CD14-positive monocyte (primary cell): ENCODE results near the gene IL15. TPM values are rescaled to one million over a fixed set of nuclear protein-coding genes. Genes with fewer than 3 reads are reported as not detected.
"Not testable (repeated sequence)": the region's sequence is repeated elsewhere in the genome, so short reads cannot be mapped to it uniquely, and the experiment has no call there.

ENCODE experiments used
- DNase-seq, 3 donors: peaks; one replicate each; pipeline ENCODE4 v3.0.0-alpha.2; 2011 to 2022
- H2AFZ ChIP-seq: 2 replicates; pipeline ENCODE4 v1.6.0; 2012; ENCODE audit warnings: mild to moderate bottlenecking, low read depth, low read length, inconsistent platforms; ENCODE audit not compliant: insufficient read depth, poor library complexity, severe bottlenecking
- H3K27ac ChIP-seq, 2 donors: 1 replicate in 1 of 2; 2 replicates in 1 of 2; pipeline ENCODE4 v1.5.1; 2012 to 2013; ENCODE audit warnings: low read length in 2 of 2, control low read depth in 1 of 2, inconsistent platforms in 1 of 2, low read depth in 1 of 2, mild to moderate bottlenecking in 1 of 2
- H3K27me3 ChIP-seq, 2 donors: one replicate each; pipeline versions ENCODE4 v1.6.0 to v1.6.1; 2011 to 2013; ENCODE audit warnings: low read length in 2 of 2; ENCODE audit not compliant: control insufficient read depth in 2 of 2, insufficient read depth in 2 of 2
- H3K36me3 ChIP-seq, 2 donors: replicated peaks in 1 of 2; 1 replicate in 1 of 2; 2 replicates in 1 of 2; pipeline versions ENCODE4 v1.5.1 to v1.6.1; 2012 to 2013; ENCODE audit warnings: low read length in 2 of 2, control low read depth in 1 of 2, inconsistent platforms in 1 of 2, mild to moderate bottlenecking in 1 of 2; ENCODE audit not compliant: insufficient read depth in 2 of 2, control insufficient read depth in 1 of 2
- H3K4me1 ChIP-seq, 2 donors: 1 replicate in 1 of 2; 2 replicates in 1 of 2; pipeline versions ENCODE4 v1.5.1 to v1.6.1; 2012 to 2013; ENCODE audit warnings: low read length in 2 of 2, control low read depth in 1 of 2, inconsistent platforms in 1 of 2, mild to moderate bottlenecking in 1 of 2, moderate library complexity in 1 of 2; ENCODE audit not compliant: insufficient read depth in 2 of 2, control insufficient read depth in 1 of 2
- H3K4me2 ChIP-seq: replicated peaks from 2 replicates; pipeline ENCODE3; 2012; ENCODE audit warnings: low read length, moderate library complexity, mild to moderate bottlenecking; ENCODE audit not compliant: poor library complexity, severe bottlenecking; ENCODE audit errors: extremely low read depth
- H3K4me3 ChIP-seq, 3 experiments: fragments of 200-600 bp in 1 of 3; sonication (generic) in 1 of 3; replicated peaks in 1 of 3; 1 replicate in 2 of 3; 2 replicates in 1 of 3; pipeline ENCODE4 v1.5.1; 2011 to 2013; ENCODE audit warnings: low read length in 3 of 3, mild to moderate bottlenecking in 3 of 3, control low read depth in 2 of 3, low read depth in 2 of 3, inconsistent platforms in 1 of 3, moderate library complexity in 1 of 3
- H3K79me2 ChIP-seq: 2 replicates; pipeline ENCODE4 v1.6.0; 2012; ENCODE audit warnings: mild to moderate bottlenecking, control low read depth, inconsistent platforms, low read length, moderate library complexity; ENCODE audit not compliant: insufficient read depth
- H3K9ac ChIP-seq: 2 replicates; pipeline ENCODE4 v1.6.0; 2017; ENCODE audit warnings: low read length, mild to moderate bottlenecking; ENCODE audit not compliant: insufficient read depth, poor library complexity, severe bottlenecking
- H3K9me3 ChIP-seq, 2 donors: replicated peaks in 1 of 2; 1 replicate in 1 of 2; 2 replicates in 1 of 2; pipeline versions ENCODE4 v1.5.1 to v1.6.1; 2012 to 2013; ENCODE audit warnings: low read length in 2 of 2, control low read depth in 1 of 2; ENCODE audit not compliant: control insufficient read depth in 1 of 2, insufficient read depth in 1 of 2
- H4K20me1 ChIP-seq: 2 replicates; pipeline ENCODE4 v1.6.0; 2012; ENCODE audit warnings: mild to moderate bottlenecking, low read length, control low read depth, moderate library complexity; ENCODE audit not compliant: insufficient read depth
- H3K27ac Mint-ChIP-seq, 7 donors: one replicate each; pipeline ENCODE4 v1.8.0; 2020; ENCODE audit warnings: mild to moderate bottlenecking in 7 of 7, mixed read lengths in 7 of 7, moderate library complexity in 6 of 7, inconsistent platforms in 2 of 7
- H3K27me3 Mint-ChIP-seq, 3 donors: one replicate each; pipeline ENCODE4 v1.8.0; 2021 to 2022; ENCODE audit warnings: low read depth in 3 of 3, mild to moderate bottlenecking in 3 of 3, mixed read lengths in 3 of 3, moderate library complexity in 3 of 3, inconsistent platforms in 1 of 3
- H3K36me3 Mint-ChIP-seq, 2 donors: one replicate each; pipeline ENCODE4 v1.8.0; 2020; ENCODE audit warnings: mixed read lengths in 2 of 2, inconsistent platforms in 1 of 2, mild to moderate bottlenecking in 1 of 2
- H3K4me1 Mint-ChIP-seq: one replicate; pipeline ENCODE4 v1.8.0; 2020; ENCODE audit warnings: mild to moderate bottlenecking, mixed read lengths
- H3K4me3 Mint-ChIP-seq, 2 donors: one replicate each; pipeline ENCODE4 v1.8.0; 2020; ENCODE audit warnings: mild to moderate bottlenecking in 2 of 2, mixed read lengths in 2 of 2, moderate library complexity in 1 of 2
- H3K9me3 Mint-ChIP-seq, 7 donors: one replicate each; pipeline ENCODE4 v1.8.0; 2020 to 2022; ENCODE audit warnings: mixed read lengths in 7 of 7, mild to moderate bottlenecking in 6 of 7, moderate library complexity in 6 of 7, inconsistent platforms in 2 of 7
- WGBS: methylation state at CpG from one replicate; pipeline ENCODE4 v1.1.5; 2013; ENCODE audit warnings: missing lambda C conversion rate; ENCODE audit not compliant: insufficient coverage; 5-methylcytosine and 5-hydroxymethylcytosine counted together
- intact Hi-C, 2 donors: fragments of 100-400 bp; cut with micrococcal nuclease; formaldehyde crosslinking; loops; one replicate each; pipeline versions ENCODE4 v1.15.0 to v1.15.1; 2023
- polyA plus RNA-seq, 3 donors: library from polyadenylated mRNA; depleted of rRNA in 1 of 3; unstranded in 2 of 3; stranded (reverse) in 1 of 3; fragments of 300-500 nt in 2 of 3; fragments of >200 nt in 1 of 3; fragmentation: Illumina TruSeq in 2 of 3; gene quantifications; 1 replicate in 2 of 3; 2 replicates in 1 of 3; pipeline ENCODE4 v1.2.3, GENCODE V29; 2012 to 2021
- TF ChIP-seq, protein P1 (sequence below): fragments of 200-600 bp; IDR thresholded peaks from one replicate; pipeline ENCODE4 v1.8.0; 2022; ENCODE audit warnings: antibody characterized with exemption, mild to moderate bottlenecking

The IL15 gene
- polyA plus RNA-seq, 3 donors: 22.1 to 34.3 (median 25.7) TPM

DNA sequence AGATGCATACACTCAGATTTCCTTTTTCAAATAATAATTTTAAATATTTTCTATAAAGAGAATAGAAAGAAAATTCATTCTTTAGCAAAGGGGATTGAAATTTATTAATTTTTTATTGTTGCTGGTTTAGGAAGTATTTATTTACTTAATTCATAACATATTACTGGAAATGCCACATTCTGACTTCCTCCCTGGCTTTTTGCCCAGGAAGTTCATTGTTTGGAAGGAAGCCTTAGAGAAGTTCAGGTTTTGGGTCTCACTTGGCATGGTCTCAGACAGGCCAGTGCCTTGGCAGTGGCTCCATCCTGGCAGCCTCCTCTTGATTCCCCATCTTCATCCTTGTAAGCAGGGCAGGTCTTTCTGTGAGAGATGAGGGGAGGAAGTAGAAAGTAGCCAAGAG, 50.5 kb downstream of the IL15 start:
- Mint-ChIP-seq H3K4me1 (peaks cover 7% of the 10 kb centered on the region), H3K27me3 (no peaks in the 10 kb centered on the region), H3K4me3 (no peak overlapping the region), H3K9me3 (peaks cover 3 to 20% (median 7%) of the 10 kb centered on the region in 7 donors), H3K27ac (peak overlapping the region in 4 of 7 donors; percentile 21 to 57 (median 40)), H3K36me3 (peaks cover 13 to 16% of the 10 kb centered on the region in 2 donors)
- TF ChIP-seq, protein P1, sequence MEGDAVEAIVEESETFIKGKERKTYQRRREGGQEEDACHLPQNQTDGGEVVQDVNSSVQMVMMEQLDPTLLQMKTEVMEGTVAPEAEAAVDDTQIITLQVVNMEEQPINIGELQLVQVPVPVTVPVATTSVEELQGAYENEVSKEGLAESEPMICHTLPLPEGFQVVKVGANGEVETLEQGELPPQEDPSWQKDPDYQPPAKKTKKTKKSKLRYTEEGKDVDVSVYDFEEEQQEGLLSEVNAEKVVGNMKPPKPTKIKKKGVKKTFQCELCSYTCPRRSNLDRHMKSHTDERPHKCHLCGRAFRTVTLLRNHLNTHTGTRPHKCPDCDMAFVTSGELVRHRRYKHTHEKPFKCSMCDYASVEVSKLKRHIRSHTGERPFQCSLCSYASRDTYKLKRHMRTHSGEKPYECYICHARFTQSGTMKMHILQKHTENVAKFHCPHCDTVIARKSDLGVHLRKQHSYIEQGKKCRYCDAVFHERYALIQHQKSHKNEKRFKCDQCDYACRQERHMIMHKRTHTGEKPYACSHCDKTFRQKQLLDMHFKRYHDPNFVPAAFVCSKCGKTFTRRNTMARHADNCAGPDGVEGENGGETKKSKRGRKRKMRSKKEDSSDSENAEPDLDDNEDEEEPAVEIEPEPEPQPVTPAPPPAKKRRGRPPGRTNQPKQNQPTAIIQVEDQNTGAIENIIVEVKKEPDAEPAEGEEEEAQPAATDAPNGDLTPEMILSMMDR: no peak
- no peaks in the 10 kb centered on the region for H3K4me1 ChIP-seq
- peaks cover 17% of the 10 kb centered on the region for H4K20me1 ChIP-seq
- no peaks in the 10 kb centered on the region for H3K27me3 ChIP-seq
- no peak overlapping the region for H3K4me3 ChIP-seq
- peaks cover 0 to 4% of the 10 kb centered on the region in 2 donors for H3K36me3 ChIP-seq
- no peak for DNase-seq
- no peak overlapping the region for H3K9ac ChIP-seq
- intact Hi-C loops: loop anchor here in 1 of 2 donors (10.0 kb wide), 1 partner anchor 52 kb away; the partner anchor contains the start of gene IL15
- no peak overlapping the region for H3K27ac ChIP-seq
- no peaks in the 10 kb centered on the region for H3K79me2 ChIP-seq
- H3K9me3 ChIP-seq: peaks cover 0 to 5% of the 10 kb centered on the region in 2 donors
- H3K4me2 ChIP-seq: no peak overlapping the region
- no peak overlapping the region for H2AFZ ChIP-seq

DNA sequence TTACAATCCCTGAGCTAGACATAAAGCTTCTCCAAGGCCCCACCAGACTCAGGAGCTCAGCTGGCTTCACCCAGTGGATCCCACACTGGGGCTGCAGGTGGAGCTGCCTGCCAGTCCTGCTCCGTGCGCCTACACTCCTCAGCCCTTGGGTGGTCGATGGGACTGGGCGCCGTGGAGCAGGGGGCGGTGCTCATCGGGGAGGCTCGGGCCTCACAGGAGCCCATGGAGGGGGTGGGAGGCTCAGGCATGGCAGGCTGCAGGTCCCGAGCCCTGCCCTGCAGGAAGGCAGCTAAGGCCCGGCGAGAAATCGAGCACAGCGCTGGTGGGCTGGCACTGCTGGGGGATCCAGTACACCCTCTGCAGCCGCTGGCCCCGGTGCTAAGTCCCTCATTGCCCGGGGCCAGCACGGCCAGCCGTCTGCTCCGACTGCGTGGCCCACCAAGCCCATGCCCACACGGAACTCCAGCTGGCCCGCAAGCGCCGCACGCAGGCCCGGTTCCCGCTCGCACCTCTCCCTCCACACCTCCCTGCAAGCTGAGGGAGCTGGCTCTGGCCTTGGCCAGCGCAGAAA, 53.4 kb downstream of the IL15 start:
- WGBS: over 99% methylated on average over 22 of the region's 29 CpGs
- H3K79me2 ChIP-seq, H3K4me1 Mint-ChIP-seq, H3K36me3 ChIP-seq, H3K27ac ChIP-seq, DNase-seq, H3K9me3 ChIP-seq, H3K27me3 Mint-ChIP-seq, H3K27ac Mint-ChIP-seq, H3K4me3 ChIP-seq, H3K4me2 ChIP-seq, H3K27me3 ChIP-seq, H3K4me3 Mint-ChIP-seq, H3K4me1 ChIP-seq, H3K9ac ChIP-seq, H2AFZ ChIP-seq: not testable (repeated sequence)
- peaks cover 12% of the 10 kb centered on the region for H4K20me1 ChIP-seq
- Mint-ChIP-seq H3K36me3 (peaks cover 21 to 23% of the 10 kb centered on the region in 2 donors), H3K9me3 (peaks cover 2 to 18% (median 7%) of the 10 kb centered on the region in 7 donors)
- intact Hi-C loops: loop anchor here in 1 of 2 donors (10.0 kb wide), 1 partner anchor 55 kb away; the partner anchor contains the start of gene IL15

- intact Hi-C loops, H3K4me1 Mint-ChIP-seq, H3K27ac ChIP-seq, H3K4me2 ChIP-seq, H3K79me2 ChIP-seq, H3K27me3 ChIP-seq, H3K4me3 ChIP-seq, H3K36me3 ChIP-seq, DNase-seq, H3K4me1 ChIP-seq, H3K27ac Mint-ChIP-seq, H3K9me3 ChIP-seq, H3K27me3 Mint-ChIP-seq, H3K9ac ChIP-seq, H2AFZ ChIP-seq, H3K4me3 Mint-ChIP-seq: not testable (repeated sequence)
- 80% methylated on average over 1 of the region's 1 CpG for WGBS
- peaks cover 15% of the 10 kb centered on the region for H4K20me1 ChIP-seq
- Mint-ChIP-seq H3K36me3 (peaks cover 21 to 25% of the 10 kb centered on the region in 2 donors), H3K9me3 (peaks cover 2 to 18% (median 7%) of the 10 kb centered on the region in 7 donors)
These were observed 54.9 kb downstream of the IL15 start for GRCh38 chr4:141691247-141691646.
